GM19438 (cell line): ENCODE results near the gene NCL.

Experiments
- ATAC-seq: cut with Tn5 transposase; IDR thresholded peaks from one replicate; pipeline ENCODE4 v1.9.1; 2021; ENCODE audit warnings: low read depth; ENCODE audit not compliant: unreplicated experiment

The NCL gene

GRCh38 chr2:231463698-231464575, at the start of gene NCL:
Gene NCL, minus strand, starts transcription at chr2:231464484. Its CDS starts 131 bp downstream, at chr2:231464353.
- ATAC-seq: peak; percentile 89

GRCh38 chr2:231513746-231514224, 49.5 kb upstream of the NCL start:
- no peak for ATAC-seq

- ATAC-seq: no peak
Measured at GRCh38 chr2:231512222-231512621, 47.9 kb upstream of the NCL start.

GRCh38 chr2:231503766-231504165, 39.5 kb upstream of the NCL start:
- no peak for ATAC-seq

GRCh38 chr2:231502596-231502995, 38.3 kb upstream of the NCL start:
- ATAC-seq: no peak

- ATAC-seq: no peak
Measured at GRCh38 chr2:231497651-231498050, 33.4 kb upstream of the NCL start.

- ATAC-seq: no peak
Measured at GRCh38 chr2:231494669-231495068, 30.4 kb upstream of the NCL start.

GRCh38 chr2:231490801-231491200, 26.5 kb upstream of the NCL start:
- no peak for ATAC-seq

- ATAC-seq: no peak
Measured at GRCh38 chr2:231489990-231490389, 25.7 kb upstream of the NCL start.

GRCh38 chr2:231488331-231488730, 24.0 kb upstream of the NCL start:
- ATAC-seq: no peak

- no peak for ATAC-seq
Measured at GRCh38 chr2:231486851-231487596, 22.7 kb upstream of the NCL start.

GRCh38 chr2:231483398-231484329, 19.4 kb upstream of the NCL start:
- ATAC-seq: peak; percentile 33

- peak; percentile 65 for ATAC-seq
Measured at GRCh38 chr2:231482806-231483391, 18.6 kb upstream of the NCL start.

- ATAC-seq: no peak
Measured at GRCh38 chr2:231480781-231481180, 16.5 kb upstream of the NCL start.

- ATAC-seq: no peak
Measured at GRCh38 chr2:231479455-231479854, 15.2 kb upstream of the NCL start.

GRCh38 chr2:231476920-231477319, 12.6 kb upstream of the NCL start:
- no peak for ATAC-seq

- ATAC-seq: no peak
Measured at GRCh38 chr2:231475965-231476364, 11.7 kb upstream of the NCL start.

- no peak for ATAC-seq
Measured at GRCh38 chr2:231472816-231473215, 8.5 kb upstream of the NCL start.

- no peak for ATAC-seq
Measured at GRCh38 chr2:231470246-231470900, 6.1 kb upstream of the NCL start.

GRCh38 chr2:231469583-231469950, 5.3 kb upstream of the NCL start:
- no peak for ATAC-seq
